GM12865 (cell line): ENCODE results near the gene GIPC2.

Experiments used
- DNase-seq: peaks from one replicate; pipeline ENCODE4 v3.0.0; 2010; ENCODE audit warnings: low read depth
- H3K4me3 ChIP-seq: 2 replicates; pipeline ENCODE4 v1.5.1; 2011; ENCODE audit warnings: mild to moderate bottlenecking, low read depth, low read length, control low read depth
- TF ChIP-seq, protein P1 (sequence below): IDR thresholded peaks from 2 replicates; pipeline ENCODE4 v1.5.1; 2011; ENCODE audit warnings: low read length, control low read depth, low read depth, inconsistent platforms; ENCODE audit not compliant: insufficient read depth; ENCODE audit errors: missing control alignments

GIPC2 gene

GRCh38 chr1:78088015-78088414 is 42.2 kb downstream of the GIPC2 start:
- TF ChIP-seq, protein P1, sequence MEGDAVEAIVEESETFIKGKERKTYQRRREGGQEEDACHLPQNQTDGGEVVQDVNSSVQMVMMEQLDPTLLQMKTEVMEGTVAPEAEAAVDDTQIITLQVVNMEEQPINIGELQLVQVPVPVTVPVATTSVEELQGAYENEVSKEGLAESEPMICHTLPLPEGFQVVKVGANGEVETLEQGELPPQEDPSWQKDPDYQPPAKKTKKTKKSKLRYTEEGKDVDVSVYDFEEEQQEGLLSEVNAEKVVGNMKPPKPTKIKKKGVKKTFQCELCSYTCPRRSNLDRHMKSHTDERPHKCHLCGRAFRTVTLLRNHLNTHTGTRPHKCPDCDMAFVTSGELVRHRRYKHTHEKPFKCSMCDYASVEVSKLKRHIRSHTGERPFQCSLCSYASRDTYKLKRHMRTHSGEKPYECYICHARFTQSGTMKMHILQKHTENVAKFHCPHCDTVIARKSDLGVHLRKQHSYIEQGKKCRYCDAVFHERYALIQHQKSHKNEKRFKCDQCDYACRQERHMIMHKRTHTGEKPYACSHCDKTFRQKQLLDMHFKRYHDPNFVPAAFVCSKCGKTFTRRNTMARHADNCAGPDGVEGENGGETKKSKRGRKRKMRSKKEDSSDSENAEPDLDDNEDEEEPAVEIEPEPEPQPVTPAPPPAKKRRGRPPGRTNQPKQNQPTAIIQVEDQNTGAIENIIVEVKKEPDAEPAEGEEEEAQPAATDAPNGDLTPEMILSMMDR, result no peak
- H3K4me3 ChIP-seq, result no peak overlapping the region
- DNase-seq, result peak; percentile 11

- no peak overlapping the region for H3K4me3 ChIP-seq
- DNase-seq, result peak; percentile 2
- TF ChIP-seq, protein P1, result no peak
Measured at GRCh38 chr1:78088486-78088885, 42.7 kb downstream of the GIPC2 start.

GRCh38 chr1:78089010-78089409 is 43.2 kb downstream of the GIPC2 start:
- H3K4me3 ChIP-seq, result no peak overlapping the region
- TF ChIP-seq, protein P1, result no peak
- DNase-seq, result no peak

GRCh38 chr1:78090472-78091133 is 44.8 kb downstream of the GIPC2 start:
- no peak for DNase-seq
- TF ChIP-seq, protein P1, result no peak

GRCh38 chr1:78091215-78091813 is 45.5 kb downstream of the GIPC2 start:
- TF ChIP-seq, protein P1, result no peak
- no peak overlapping the region for H3K4me3 ChIP-seq
- DNase-seq, result no peak

More at GRCh38 chr1:78090472-78091133, 44.8 kb downstream of the GIPC2 start:
- H3K4me3 ChIP-seq, result no peak overlapping the region

GRCh38 chr1:78091886-78092285 is 46.1 kb downstream of the GIPC2 start:
- H3K4me3 ChIP-seq, result no peak overlapping the region
- no peak for DNase-seq
- TF ChIP-seq, protein P1, result no peak
